ENCODE data around the gene TLR9.

GRCh38 chr3:52208556-52208955, 16.9 kb downstream of the TLR9 start:
- TF ChIP-seq POLR2A (IDR thresholded peaks at IDR 0.05; ENCODE audit: low read length) (no peak), GATA1 (IDR thresholded peaks at IDR 0.05; ENCODE audit: low read depth, low read length) (no peak)

Measured in erythroblast (primary cell).